Measurements from ENCODE around the gene PCIF1. TPM values are rescaled to one million over a fixed set of nuclear protein-coding genes. Genes with fewer than 3 reads are reported as not detected.
A peak's percentile ranks its signal among the peaks of the same experiment; 100 is the strongest.

Gene PCIF1
- total RNA-seq, 1 donor from 2014 or later, result 23.5 TPM

GRCh38 chr20:45968801-45969711 is 34.6 kb downstream of the PCIF1 start:
- TF ChIP-seq, protein P1, sequence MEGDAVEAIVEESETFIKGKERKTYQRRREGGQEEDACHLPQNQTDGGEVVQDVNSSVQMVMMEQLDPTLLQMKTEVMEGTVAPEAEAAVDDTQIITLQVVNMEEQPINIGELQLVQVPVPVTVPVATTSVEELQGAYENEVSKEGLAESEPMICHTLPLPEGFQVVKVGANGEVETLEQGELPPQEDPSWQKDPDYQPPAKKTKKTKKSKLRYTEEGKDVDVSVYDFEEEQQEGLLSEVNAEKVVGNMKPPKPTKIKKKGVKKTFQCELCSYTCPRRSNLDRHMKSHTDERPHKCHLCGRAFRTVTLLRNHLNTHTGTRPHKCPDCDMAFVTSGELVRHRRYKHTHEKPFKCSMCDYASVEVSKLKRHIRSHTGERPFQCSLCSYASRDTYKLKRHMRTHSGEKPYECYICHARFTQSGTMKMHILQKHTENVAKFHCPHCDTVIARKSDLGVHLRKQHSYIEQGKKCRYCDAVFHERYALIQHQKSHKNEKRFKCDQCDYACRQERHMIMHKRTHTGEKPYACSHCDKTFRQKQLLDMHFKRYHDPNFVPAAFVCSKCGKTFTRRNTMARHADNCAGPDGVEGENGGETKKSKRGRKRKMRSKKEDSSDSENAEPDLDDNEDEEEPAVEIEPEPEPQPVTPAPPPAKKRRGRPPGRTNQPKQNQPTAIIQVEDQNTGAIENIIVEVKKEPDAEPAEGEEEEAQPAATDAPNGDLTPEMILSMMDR (IDR thresholded peaks at IDR 0.05), result no peak
- Mint-ChIP-seq H3K27me3 (ENCODE audit: low read depth) (no peaks in the 10 kb centered on the region), H3K4me1 (ENCODE audit: low read depth) (peaks cover 26% of the 10 kb centered on the region), H3K4me3 (ENCODE audit: unreplicated experiment) (peak overlapping the region; percentile 36), H3K27ac (ENCODE audit: unreplicated experiment) (peak overlapping the region; percentile 79), H3K9me3 (ENCODE audit: low read depth) (no peaks in the 10 kb centered on the region), H3K36me3 (ENCODE audit: low read depth) (peaks cover 10% of the 10 kb centered on the region)
- peak; percentile 92 for DNase-seq (ENCODE audit: low spot score)

GRCh38 chr20:45969712-45970634 is 35.5 kb downstream of the PCIF1 start:
- DNase-seq (ENCODE audit: low spot score), result peak; percentile 18
- H3K27ac Mint-ChIP-seq (ENCODE audit: unreplicated experiment), result peak overlapping the region; percentile 79
- H3K4me3 Mint-ChIP-seq (ENCODE audit: unreplicated experiment), result peak overlapping the region; percentile 80
- no peaks in the 10 kb centered on the region for H3K9me3 Mint-ChIP-seq (ENCODE audit: low read depth)
- TF ChIP-seq, protein P1 (IDR thresholded peaks at IDR 0.05), result peak; percentile 81
- peaks cover 26% of the 10 kb centered on the region for H3K4me1 Mint-ChIP-seq (ENCODE audit: low read depth)
- no peaks in the 10 kb centered on the region for H3K27me3 Mint-ChIP-seq (ENCODE audit: low read depth)
- H3K36me3 Mint-ChIP-seq (ENCODE audit: low read depth), result peaks cover 8% of the 10 kb centered on the region

DNA sequence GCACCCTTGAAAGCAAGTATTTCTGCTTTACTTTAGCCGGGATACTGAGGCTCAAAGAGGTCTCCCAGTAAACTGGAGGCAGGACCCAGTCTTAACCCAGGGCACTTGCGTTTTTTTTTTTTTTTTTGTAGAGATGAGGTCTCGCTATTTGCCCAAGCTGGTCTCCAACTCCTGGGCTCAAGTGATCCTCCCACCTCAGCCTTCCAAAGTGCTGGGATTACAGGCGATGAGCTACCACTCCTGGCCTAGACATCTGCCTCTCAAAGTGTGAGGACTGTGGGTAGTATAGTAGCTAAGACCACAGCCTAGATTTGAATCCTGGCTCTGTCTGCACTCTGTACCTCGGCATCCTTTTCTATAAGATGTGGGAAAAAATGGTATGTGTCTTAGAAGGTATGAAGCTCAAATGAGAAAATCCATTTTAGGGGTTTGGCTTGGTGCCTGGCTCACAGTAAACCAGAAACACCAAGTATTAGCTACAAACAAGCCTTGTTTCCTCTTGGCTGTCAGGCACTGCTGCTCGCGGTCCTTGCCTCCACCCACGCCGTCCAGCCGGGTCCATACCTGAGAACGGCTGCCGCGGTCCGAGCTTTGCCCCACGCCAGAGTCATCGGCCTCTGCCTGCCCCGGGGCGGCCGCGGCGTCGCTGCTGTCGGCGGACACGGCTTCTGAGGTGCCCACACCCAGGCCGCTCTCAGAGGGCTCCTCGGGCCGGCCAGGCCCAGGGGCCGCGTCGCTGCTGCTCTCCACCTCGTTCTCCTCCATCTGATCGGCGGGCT is 36.4 kb downstream of the PCIF1 start:
- H3K27me3 Mint-ChIP-seq (ENCODE audit: low read depth), result peaks cover under 1% of the 10 kb centered on the region
- peak; percentile 92 for DNase-seq (ENCODE audit: low spot score)
- peaks cover 2% of the 10 kb centered on the region for H3K36me3 Mint-ChIP-seq (ENCODE audit: low read depth)
- H3K9me3 Mint-ChIP-seq (ENCODE audit: low read depth), result no peaks in the 10 kb centered on the region
- TF ChIP-seq, protein P1 (IDR thresholded peaks at IDR 0.05), result no peak
- peak overlapping the region; percentile 100 for H3K27ac Mint-ChIP-seq (ENCODE audit: unreplicated experiment)
- peaks cover 26% of the 10 kb centered on the region for H3K4me1 Mint-ChIP-seq (ENCODE audit: low read depth)
- H3K4me3 Mint-ChIP-seq (ENCODE audit: unreplicated experiment), result peak overlapping the region; percentile 80

- TF ChIP-seq, protein P1 (IDR thresholded peaks at IDR 0.05), result no peak
- peaks cover 26% of the 10 kb centered on the region for H3K4me1 Mint-ChIP-seq (ENCODE audit: low read depth)
Observed at GRCh38 chr20:45971425-45971674, 36.9 kb downstream of the PCIF1 start.

More at GRCh38 chr20:45971425-45971674, 36.9 kb downstream of the PCIF1 start:
- Mint-ChIP-seq H3K36me3 (ENCODE audit: low read depth) (peaks cover 3% of the 10 kb centered on the region), H3K9me3 (ENCODE audit: low read depth) (no peaks in the 10 kb centered on the region), H3K4me3 (ENCODE audit: unreplicated experiment) (peak overlapping the region; percentile 80), H3K27ac (ENCODE audit: unreplicated experiment) (peak overlapping the region; percentile 100), H3K27me3 (ENCODE audit: low read depth) (peaks cover 5% of the 10 kb centered on the region)
- DNase-seq (ENCODE audit: low spot score), result no peak

All from chondrocyte (in vitro differentiated cells).